VCaP (cell line): ENCODE data around the gene C2.
"Not testable (repeated sequence)": the region's sequence is repeated elsewhere in the genome, so short reads cannot be mapped to it uniquely, and the experiment has no call there.

Source experiments
- H3K27ac ChIP-seq: fragments of 450-650 bp; 2 replicates; pipeline ENCODE4 v1.5.1; 2017
- CTCF ChIP-seq: fragments of 450-650 bp; conservative IDR thresholded peaks from 2 replicates; pipeline ENCODE4 v1.5.1; 2017; ENCODE audit warnings: mild to moderate bottlenecking, moderate library complexity

The C2 gene

GRCh38 chr6:31907158-31907813 is 20.2 kb upstream of the C2 start:
- TF ChIP-seq CTCF: no peak
- no peak overlapping the region for H3K27ac ChIP-seq

GRCh38 chr6:31908255-31908654 is 19.3 kb upstream of the C2 start:
- H3K27ac ChIP-seq: not testable (repeated sequence)

- H3K27ac ChIP-seq: no peak overlapping the region
Measured at GRCh38 chr6:31908791-31909190, 18.7 kb upstream of the C2 start.

GRCh38 chr6:31909298-31909697 is 18.2 kb upstream of the C2 start:
- not testable (repeated sequence) for H3K27ac ChIP-seq

More at GRCh38 chr6:31908791-31909190, 18.7 kb upstream of the C2 start:
- TF ChIP-seq CTCF: no peak

- H3K27ac ChIP-seq: no peak overlapping the region
- TF ChIP-seq CTCF: no peak
Measured at GRCh38 chr6:31911826-31912585, 15.5 kb upstream of the C2 start.

GRCh38 chr6:31915351-31915750 is 12.2 kb upstream of the C2 start:
- TF ChIP-seq CTCF: no peak
- H3K27ac ChIP-seq: no peak overlapping the region

- no peak for TF ChIP-seq CTCF
- no peak overlapping the region for H3K27ac ChIP-seq
Measured at GRCh38 chr6:31915756-31916155, 11.8 kb upstream of the C2 start.

- TF ChIP-seq CTCF: no peak
- no peak overlapping the region for H3K27ac ChIP-seq
Measured at GRCh38 chr6:31918069-31918720, 9.3 kb upstream of the C2 start.
